Activated CD4-positive, CD25-positive, alpha-beta regulatory T cell treated with anti-CD3 and anti-CD28 coated beads, Interleukin-2, amount 50 U/mL, for 16 hours (primary cell): ENCODE data around the gene SPAG7.
A peak's percentile ranks its signal among the peaks of the same experiment; 100 is the strongest.

Experiments
- DNase-seq: peaks from one replicate; pipeline ENCODE4 v3.0.0-alpha.2; 2020; ENCODE audit warnings: low read depth, low spot score

The SPAG7 gene

GRCh38 chr17:4967539-4968485 is at the start of gene SPAG7:
SPAG7 (minus strand) TSS chr17:4967817; CDS start chr17:4967804, 13 bp downstream.
- DNase-seq = peak; percentile 87

- DNase-seq = no peak
Measured at GRCh38 chr17:5014357-5014756, 46.7 kb upstream of the SPAG7 start.

GRCh38 chr17:5011928-5012327 is 44.3 kb upstream of the SPAG7 start:
- no peak for DNase-seq

GRCh38 chr17:5003214-5003867 is 35.7 kb upstream of the SPAG7 start:
- no peak for DNase-seq

- DNase-seq = no peak
Measured at GRCh38 chr17:5002121-5002788, 34.6 kb upstream of the SPAG7 start.

GRCh38 chr17:5000237-5000639 is 32.6 kb upstream of the SPAG7 start:
- no peak for DNase-seq

GRCh38 chr17:4999430-5000093 is 31.9 kb upstream of the SPAG7 start:
- DNase-seq = no peak

- DNase-seq = no peak
Measured at GRCh38 chr17:4998732-4999429, 31.3 kb upstream of the SPAG7 start.

- DNase-seq = no peak
Measured at GRCh38 chr17:4998027-4998731, 30.6 kb upstream of the SPAG7 start.

GRCh38 chr17:4997302-4998026 is 29.8 kb upstream of the SPAG7 start, which contains the start of the genes INCA1 and KIF1C:
INCA1 (minus strand) TSS chr17:4997522; CDS start chr17:4994437, 3,085 bp downstream.
KIF1C (plus strand) TSS chr17:4997950; CDS start chr17:5000247, 2,297 bp downstream.
- peak; percentile 77 for DNase-seq

GRCh38 chr17:4994081-4994595 is 26.5 kb upstream of the SPAG7 start:
- no peak for DNase-seq

- DNase-seq = no peak
Measured at GRCh38 chr17:4987767-4988567, 20.4 kb upstream of the SPAG7 start.

GRCh38 chr17:4986951-4987766 is 19.5 kb upstream of the SPAG7 start, which contains the start of gene CAMTA2:
CAMTA2 (minus strand) TSS chr17:4987675; CDS start chr17:4986222, 1,453 bp downstream.
- peak; percentile 77 for DNase-seq

- no peak for DNase-seq
Measured at GRCh38 chr17:4986403-4986802, 18.8 kb upstream of the SPAG7 start.

GRCh38 chr17:4982305-4982704 is 14.7 kb upstream of the SPAG7 start:
- no peak for DNase-seq

GRCh38 chr17:4980644-4981216 is 13.1 kb upstream of the SPAG7 start:
- DNase-seq = no peak

- DNase-seq = no peak
Measured at GRCh38 chr17:4978726-4979125, 11.1 kb upstream of the SPAG7 start.
